OCI-LY3 (cell line): ENCODE data around the gene ASL.

Experiments used
- CTCF ChIP-seq: fragments of 200-600, 300-600 bp; sonication (generic); IDR thresholded peaks from 2 replicates; pipeline ENCODE4 v1.5.1; 2014; ENCODE audit warnings: antibody characterized with exemption, low read length, low read depth
- EZH2phosphoT487 ChIP-seq: fragments of 200-600 bp; shearing (Covaris generic); IDR thresholded peaks from 2 replicates; pipeline ENCODE4 v1.6.1; 2018; ENCODE audit warnings: antibody characterized with exemption, mixed run types, low read depth

GRCh38 chr7:66075590-66076461 is at the start of gene ASL:
- peak; percentile 23; the same call in 1 of the 2 replicates for TF ChIP-seq CTCF
- TF ChIP-seq EZH2phosphoT487 = no peak
